ENCODE measurements around the gene PCDHGA11.
"Not testable (repeated sequence)": the region's sequence is repeated elsewhere in the genome, so short reads cannot be mapped to it uniquely, and the experiment has no call there.

DNA sequence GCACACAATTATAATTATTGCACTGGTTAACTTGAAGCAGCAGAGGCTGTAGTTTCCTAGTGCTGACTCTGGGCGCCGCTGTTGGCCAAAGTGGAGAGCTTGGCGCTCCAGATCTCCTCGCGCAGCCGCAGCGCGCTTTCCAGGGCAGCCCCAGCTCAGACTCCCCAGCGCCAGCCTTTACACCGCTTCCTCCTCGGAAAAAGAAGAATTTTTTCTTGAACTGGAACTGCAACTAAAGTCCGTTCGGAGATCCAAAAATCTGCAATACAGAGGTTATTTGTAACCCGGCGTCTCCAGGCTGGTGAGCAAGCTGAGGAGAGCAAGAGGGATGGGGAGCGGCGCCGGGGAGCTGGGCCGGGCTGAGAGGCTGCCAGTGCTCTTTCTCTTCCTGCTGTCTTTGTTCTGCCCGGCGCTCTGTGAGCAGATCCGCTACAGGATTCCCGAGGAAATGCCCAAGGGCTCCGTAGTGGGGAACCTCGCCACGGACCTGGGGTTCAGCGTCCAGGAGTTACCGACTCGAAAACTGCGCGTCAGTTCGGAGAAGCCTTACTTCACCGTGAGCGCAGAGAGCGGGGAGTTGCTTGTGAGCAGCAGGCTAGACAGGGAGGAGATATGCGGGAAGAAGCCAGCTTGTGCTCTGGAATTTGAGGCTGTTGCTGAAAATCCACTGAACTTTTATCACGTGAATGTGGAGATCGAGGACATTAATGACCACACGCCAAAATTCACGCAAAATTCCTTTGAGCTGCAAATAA lies 33.1 kb upstream of the PCDHGA11 start, which contains the start of gene PCDHGB4:
- not testable (repeated sequence) for TF ChIP-seq EZH2phosphoT487 (IDR thresholded peaks at IDR 0.05; ENCODE audit: insufficient read depth, low read depth); EZH2 (IDR thresholded peaks at IDR 0.05; ENCODE audit: insufficient read depth, poor library complexity, severe bottlenecking)

All from GM23248 (cell line).